A549 treated with GW870086 at 1 μM for 4 hours (cell line): ENCODE measurements around the gene IDI1. TPM values are rescaled to one million over a fixed set of nuclear protein-coding genes. Genes with fewer than 3 reads are reported as not detected.

Experiments used
- total RNA-seq: library from RNA; stranded (reverse); fragments of 200-300 nt; extraction: Qiagen RNA extraction; gene quantifications from 5 replicates; pipeline ENCODE4 v1.2.3, GENCODE V29; 2022; ENCODE audit warnings: low read depth

The IDI1 gene
- 25.6 to 33.0 TPM (median 29.8 TPM) in 5 replicates for total RNA-seq

GRCh38 chr10:1048732-1049424 lies at the start of gene IDI1:
TSS of gene IDI1 (minus strand) at chr10:1049119. CDS start at chr10:1049003, 116 bp downstream.

GRCh38 chr10:1056326-1057105 lies 7.6 kb upstream of the IDI1 start, which contains the start of gene WDR37:
TSS of gene WDR37 (plus strand) at chr10:1056385. CDS start at chr10:1072156, 15,771 bp downstream.

DNA sequence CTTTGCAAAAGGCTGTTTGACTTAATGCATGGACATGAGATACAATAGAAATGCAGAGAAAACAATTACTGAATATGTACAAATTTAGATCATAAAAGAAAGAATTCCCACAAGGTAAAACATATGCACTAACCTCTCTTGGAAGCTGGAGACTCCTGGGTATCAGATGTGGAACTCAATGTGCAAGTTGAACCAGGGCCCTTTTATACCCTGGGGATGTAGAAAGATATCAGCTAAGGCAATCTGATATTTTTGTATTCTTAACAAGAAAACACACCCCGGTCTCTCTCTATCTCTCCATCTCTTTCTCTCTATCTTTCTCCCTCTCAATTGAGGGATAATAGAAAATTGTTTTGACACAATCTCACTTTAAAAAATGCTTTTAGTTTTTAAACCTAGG lies 23.2 kb downstream of the IDI1 start, which contains the start of gene IDI2:
Gene IDI2, minus strand, starts transcription at position 177 of the 400 bp plus-strand sequence. CDS start 1,136 bp downstream, outside the sequence.

Other genes starting within 250 kb of the IDI1 start
- gene LARP4B, start 117.4 kb downstream of the IDI1 start, total RNA-seq = 30.7 to 37.6 TPM (median 37.2 TPM) in 5 replicates
- gene GTPBP4, start 60.7 kb downstream of the IDI1 start, total RNA-seq = 100 to 115 TPM (median 107 TPM) in 5 replicates
- not detected in 5 replicates for gene IDI2, start 23.3 kb downstream of the IDI1 start, total RNA-seq
- gene WDR37, start 7.3 kb upstream of the IDI1 start, total RNA-seq = 7.4 to 8.5 TPM (median 7.8 TPM) in 5 replicates